Mesenteric fat pad (tissue), 1 donor: Measurements from ENCODE around the gene RNF217. TPM values are rescaled to one million over a fixed set of nuclear protein-coding genes. Genes with fewer than 3 reads are reported as not detected.
"Not testable (repeated sequence)": the region's sequence is repeated elsewhere in the genome, so short reads cannot be mapped to it uniquely, and the experiment has no call there.

Experiments used
- DNase-seq: peaks from one replicate; pipeline ENCODE4 v3.0.0-alpha.2; 2020; ENCODE audit warnings: low spot score
- total RNA-seq: library from RNA; stranded (reverse); fragmentation: NEBNext Ultra II Directional; extraction: Animal tissue kit (Norgen Biotek cat#: 25700); gene quantifications from one replicate; pipeline ENCODE4 v1.2.1, GENCODE V29; 2021
- donor health status: DM: yes; HTN: yes; CAD: no.

Gene RNF217
- total RNA-seq, 1 donor from 2014 or later, result 34.1 TPM

DNA sequence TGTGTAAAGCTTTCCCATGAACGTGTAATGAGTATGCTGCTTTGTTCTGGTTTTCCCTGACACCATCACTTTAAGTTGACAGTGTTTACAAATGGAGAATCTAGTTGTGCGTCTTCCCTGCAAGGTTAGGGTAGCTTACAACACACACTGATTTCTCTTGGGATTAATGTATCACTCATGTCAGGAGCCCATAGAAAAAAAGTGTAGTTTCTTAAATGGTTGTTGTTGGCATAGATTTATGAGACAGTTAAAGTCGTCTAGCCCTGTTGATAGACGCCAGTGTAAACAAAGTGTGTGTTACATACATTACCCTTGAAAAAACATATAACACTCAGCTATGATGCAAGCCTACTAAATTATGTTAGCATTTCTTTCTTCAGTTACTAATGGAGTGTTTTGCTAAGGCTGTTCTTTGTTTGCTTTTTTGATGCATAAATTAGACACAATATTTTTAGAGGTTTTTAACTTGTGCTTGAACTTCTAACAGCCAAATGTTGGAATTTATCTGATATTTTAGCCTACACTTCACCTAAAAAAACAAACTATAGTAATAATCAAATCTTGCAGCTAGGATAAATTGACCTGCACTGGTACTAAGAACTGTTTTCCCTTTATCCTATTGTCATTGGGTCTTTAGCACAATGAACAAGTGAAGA, 88.6 kb downstream of the RNF217 start:
- DNase-seq, result no peak

DNA sequence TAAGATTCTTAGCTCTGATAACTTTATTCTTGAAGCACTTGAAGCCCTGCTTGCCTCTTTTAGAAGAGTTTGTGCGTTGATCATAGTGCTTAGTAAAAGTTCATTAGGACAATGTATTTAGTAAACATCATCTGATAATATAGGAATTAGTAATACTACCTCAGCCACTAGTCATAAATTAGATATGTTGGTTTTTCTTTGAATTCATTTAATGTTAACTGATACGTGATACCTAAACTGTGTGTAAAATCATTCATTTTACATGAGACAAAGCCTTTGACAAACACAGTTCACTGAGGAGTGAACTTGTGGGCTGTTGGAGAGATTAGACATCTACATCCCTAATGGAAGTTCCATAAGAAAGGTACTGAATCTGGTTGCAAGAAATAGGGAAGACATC, 91.6 kb downstream of the RNF217 start:
- DNase-seq, result no peak

DNA sequence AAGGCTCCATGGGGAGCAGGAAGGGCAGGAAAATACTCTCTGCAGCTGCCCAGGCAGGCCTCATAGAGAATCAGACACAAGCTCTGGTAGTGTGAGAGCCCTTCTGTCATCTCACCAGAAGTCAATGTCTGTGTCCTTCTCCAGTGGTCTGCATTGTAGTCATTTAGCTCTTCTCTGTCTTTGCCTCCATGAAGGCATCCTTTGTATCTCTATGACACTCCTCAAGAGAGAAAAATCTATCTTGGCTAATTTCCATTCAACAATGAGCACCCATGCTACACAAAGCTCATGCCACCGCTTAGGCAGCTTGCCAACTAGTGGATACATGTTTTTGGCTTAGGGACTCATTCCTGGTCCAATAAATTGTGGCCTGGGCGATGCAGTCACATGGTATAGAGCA, 92.1 kb downstream of the RNF217 start:
- DNase-seq, result no peak

DNA sequence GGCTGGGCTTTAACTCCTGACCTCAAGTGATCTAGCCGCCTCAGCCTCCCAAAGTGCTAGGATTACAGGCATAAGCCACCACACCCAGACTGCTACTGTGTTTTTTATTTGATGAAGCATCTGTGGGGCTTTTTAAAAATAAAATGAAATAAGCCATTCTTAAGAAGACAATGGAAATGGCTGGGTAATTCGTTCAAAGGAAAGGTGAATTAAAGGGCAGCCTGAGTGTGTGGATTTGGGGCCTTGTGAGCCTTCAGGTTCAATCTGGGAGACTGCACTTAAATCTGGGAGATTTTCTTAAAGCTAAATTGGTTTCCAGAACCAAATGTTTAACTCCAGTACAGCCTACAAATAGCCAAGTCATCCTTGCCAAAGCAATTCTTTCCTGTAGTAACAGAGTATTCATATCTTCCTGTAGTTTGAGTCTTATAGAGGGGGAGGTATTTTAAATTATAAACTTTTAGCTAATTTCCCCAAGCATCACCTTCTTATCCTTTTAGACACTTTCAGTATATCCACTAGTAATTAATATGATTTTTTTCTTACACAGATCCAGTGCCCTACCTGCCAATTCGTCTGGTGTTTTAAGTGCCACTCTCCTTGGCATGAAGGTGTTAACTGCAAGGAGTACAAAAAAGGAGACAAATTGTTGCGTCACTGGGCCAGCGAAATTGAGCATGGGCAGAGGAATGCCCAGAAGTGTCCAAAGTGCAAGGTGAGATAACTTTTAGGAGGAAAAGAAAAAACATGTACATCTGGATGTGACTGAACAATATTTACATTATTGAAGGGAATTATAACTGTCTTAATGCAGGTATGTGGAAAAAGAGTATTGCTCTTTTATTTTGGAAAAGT, 95.4 kb downstream of the RNF217 start:
- no peak for DNase-seq

DNA sequence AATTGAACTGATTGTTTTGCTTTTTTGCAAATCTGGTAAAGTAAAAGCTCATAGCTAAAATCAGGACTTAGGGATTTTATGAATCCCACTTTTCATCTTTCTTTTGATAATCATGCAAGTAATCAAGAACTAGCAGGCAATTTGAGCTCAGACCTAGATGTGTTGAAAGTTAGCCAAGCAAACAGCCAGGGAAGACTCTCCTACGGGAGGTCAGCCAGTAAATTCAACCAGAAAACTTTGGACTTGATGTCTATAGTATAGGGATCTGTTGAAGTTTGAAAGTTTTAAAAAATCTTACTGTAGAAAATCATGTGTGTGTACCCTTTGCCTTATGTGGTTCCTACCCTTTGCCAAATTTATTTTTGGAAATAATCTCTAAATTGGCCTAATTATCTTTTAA, 96.3 kb downstream of the RNF217 start:
- no peak for DNase-seq

DNA sequence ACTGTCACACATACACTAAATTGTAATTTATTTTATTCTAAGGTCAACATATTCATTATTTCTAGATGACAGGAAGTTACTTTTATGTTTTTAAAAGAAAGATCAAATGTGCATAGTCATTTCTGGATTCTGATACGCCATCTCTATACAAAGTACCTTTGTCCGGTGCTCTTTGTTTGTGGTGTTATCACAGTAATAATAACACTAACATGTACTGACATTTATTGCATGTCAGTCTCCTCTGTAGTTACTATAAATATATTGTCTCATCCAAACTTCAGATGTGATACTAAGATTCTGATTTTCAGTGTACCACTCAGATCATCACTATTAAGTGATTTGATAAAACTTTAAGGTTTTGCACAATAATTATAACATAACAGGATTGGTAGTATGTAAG, 101.1 kb downstream of the RNF217 start:
- no peak for DNase-seq

DNA sequence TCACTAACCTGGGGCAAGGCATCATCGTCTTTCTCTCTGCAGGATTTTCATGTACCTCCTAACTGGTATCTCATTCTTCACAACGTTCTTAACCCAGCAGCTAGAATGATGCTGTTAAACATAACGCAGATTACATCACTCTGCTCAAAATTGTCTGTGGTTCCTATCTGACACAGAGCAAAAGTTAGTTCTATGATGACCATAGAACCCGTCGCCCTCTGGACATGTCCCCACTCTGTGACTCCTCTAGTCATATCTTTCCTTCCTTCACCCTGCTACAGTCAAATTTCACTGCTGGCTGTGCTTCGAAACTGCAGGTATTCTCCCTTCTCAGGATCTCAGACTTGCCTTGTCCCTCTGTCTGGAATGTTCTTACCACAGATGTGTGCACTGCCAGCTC, 103.9 kb downstream of the RNF217 start:
- no peak for DNase-seq

DNA sequence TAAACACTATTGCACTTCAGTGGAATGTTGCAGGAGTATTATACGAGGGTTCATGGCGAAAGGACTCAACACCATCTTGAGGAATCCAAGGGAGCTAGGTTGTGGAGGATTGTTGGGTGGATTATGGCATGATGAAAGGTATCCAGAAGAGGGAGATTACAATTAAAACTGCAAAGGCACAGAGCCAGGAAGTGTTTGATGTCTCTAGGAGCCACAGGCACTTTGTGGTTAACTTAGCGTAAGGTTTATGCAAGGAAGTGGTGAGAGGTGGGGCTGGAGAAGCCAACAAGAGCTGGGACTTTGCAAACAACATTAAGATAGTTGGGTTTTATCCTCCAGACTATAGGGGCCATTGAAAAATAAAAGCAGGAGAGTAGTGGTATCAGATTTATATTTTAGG, 104.7 kb downstream of the RNF217 start:
- DNase-seq, result no peak

DNA sequence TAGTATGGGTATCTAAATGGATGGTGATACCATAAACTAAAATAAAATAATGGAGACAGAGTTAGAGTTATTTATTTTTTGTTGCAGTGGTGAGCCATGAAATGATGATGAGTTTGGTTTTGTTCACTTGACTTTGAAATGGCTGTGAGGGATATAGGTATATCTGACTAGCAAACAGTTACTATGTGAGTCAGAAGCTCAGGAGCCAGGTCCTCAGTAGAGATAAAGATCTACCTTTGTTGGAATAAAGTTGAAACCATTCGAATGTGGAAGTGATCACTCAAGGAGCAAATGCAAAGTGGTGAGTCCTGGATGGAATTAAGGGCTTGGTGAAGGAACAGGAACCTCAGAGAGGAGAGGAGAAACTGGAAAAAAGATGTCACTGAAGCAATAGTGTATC, 105.3 kb downstream of the RNF217 start:
- no peak for DNase-seq

DNA sequence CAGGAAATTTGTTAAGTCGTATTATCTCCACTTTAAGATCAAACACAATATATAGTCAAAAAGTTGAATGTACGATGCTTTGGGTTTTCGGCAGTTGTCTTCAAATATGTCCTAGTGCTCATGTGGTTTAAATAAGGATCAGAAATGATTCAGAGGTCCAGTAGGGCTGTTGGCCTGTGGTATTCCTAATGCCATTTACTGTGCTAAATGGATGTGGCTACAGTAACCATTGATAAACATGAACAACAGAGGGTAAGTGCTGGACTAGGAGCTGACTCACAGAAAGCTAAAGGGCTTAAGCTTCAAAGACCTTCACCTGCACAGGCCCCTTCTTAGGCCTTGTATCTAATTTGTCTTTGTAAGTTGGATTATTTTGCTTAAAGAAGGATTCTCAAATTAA, 110.8 kb downstream of the RNF217 start:
- no peak for DNase-seq

DNA sequence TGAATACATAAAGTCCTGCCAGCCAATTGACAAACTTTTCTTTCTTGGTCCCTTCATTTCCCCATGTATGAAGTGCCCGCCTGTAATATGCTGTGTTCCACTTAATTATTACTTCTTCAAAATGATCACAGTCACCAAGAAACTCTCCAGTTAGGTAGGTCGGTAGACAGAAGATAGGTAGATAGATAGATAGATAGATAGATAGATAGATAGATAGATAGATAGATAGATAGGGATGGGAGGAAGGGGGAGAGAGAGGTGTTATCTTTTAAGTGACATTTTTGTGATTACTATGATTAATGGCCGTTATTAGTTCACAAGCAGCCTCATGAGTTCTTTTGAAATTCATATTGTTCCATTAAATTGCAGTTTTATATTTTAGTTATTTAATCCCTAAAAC, 111.9 kb downstream of the RNF217 start:
- DNase-seq, result no peak

DNA sequence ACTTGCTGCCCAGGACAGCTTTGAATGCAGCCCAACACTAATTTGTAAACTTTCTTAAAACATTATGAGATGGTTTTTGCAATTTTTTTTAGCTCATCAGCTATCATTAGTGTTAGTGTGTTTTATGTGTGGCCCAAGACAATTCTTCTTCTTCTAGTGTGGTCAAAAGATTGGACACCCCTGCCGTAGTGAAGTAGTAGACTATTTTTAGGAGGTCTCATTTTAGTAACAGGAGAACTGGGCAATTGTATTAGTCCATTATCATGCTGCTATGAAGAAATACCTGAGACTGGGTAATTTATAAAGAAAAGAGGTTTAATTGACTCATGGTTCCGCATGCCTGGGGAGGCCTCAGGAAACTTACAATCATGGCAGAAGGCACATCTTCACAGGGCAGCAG, 112.8 kb downstream of the RNF217 start:
- not testable (repeated sequence) for DNase-seq

DNA sequence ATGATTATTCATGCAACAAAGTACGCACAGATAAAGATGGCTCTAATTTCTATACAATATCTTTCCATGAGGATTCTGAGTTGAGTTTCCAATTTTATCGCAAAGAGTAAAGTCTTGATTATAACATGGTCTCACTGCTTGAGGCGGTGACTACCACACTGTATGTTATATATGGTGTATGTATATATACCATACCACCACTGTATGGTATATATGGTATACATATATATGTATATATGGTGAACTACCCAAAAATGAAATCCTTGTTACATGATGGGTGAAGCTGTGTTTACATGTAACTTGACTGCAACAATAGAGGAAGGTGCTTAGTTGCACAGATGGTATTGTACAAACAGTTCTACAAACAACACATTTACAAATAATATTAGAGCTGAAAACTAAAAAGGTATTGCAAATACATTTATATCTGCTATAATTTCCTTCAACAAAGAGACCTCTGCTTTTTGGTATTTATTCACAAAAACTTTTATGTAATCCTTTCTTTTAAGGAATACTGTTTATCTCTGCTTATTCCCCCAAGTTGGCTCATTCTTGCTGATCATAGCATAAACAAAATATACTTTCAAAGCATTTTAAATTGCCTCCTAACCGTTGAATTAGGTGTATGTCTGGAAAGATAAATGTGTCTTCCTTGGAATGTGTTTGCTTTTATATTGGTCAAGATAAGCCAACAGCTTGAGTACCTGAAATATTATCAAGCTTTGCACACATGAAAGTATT, 113.7 kb downstream of the RNF217 start:
- DNase-seq, result no peak

DNA sequence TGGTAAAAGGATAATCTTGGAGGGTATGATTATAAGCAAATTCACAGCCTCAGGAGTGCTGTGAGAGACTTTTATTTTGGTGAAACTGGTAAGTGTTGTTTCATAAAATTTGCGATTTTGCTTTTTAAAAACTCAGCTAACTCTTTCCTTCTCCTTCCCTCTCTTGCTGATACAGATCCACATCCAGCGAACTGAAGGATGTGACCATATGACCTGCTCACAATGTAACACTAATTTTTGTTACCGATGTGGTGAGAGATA, 114.2 kb downstream of the RNF217 start:
- no peak for DNase-seq

DNA sequence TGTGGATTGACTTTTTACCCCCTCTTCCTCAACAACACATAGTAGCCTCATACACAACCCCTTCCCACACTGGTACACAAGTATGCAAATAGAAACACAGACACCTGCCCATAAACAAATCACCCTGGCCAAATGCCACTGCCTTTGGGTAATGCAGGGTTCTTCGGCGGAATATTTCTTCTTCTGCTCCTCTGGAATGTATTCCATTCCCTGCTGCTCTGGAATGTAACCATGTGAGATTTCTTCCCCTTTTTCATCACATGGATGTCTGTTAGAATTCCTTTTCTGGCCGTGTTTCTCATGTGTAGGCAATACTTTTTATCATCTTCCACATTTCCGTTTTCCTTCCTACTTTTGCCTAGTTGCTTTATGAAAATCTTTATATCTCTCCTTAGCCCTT, 115.2 kb downstream of the RNF217 start:
- DNase-seq, result no peak

DNA sequence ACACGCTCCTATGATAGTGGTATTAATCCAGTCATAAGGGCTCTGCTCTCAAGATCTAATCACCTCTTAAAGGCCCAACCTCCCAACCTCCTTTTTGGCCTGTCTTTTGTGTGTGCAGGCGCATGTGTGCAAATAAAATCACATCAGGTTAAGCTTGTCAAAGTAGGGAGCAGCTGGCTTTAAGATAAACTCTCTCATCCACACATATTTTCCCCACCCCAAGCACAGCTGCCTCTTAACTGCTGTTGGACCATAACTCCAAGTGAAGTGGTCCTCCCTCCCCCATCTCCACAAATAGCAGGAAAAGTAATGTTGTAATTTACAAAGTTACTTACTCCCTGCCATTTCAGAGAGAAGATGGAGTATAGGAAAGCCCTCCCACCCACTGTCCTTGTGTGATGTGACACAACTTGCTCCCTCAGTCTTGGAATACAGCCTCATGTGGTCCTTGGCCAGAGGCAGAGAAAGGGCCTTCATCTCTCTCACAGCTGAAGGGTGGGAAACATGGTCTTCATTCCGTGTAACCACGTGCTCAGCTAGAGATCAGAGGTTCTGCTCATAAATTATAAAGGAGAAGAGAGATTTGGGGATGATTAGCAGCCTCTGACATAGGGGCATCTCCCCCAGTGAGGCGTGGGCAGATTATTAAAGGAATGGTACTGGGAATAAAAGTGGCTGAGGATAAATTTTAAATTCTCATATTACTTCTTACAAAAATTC, 116.5 kb downstream of the RNF217 start:
- DNase-seq, result no peak

DNA sequence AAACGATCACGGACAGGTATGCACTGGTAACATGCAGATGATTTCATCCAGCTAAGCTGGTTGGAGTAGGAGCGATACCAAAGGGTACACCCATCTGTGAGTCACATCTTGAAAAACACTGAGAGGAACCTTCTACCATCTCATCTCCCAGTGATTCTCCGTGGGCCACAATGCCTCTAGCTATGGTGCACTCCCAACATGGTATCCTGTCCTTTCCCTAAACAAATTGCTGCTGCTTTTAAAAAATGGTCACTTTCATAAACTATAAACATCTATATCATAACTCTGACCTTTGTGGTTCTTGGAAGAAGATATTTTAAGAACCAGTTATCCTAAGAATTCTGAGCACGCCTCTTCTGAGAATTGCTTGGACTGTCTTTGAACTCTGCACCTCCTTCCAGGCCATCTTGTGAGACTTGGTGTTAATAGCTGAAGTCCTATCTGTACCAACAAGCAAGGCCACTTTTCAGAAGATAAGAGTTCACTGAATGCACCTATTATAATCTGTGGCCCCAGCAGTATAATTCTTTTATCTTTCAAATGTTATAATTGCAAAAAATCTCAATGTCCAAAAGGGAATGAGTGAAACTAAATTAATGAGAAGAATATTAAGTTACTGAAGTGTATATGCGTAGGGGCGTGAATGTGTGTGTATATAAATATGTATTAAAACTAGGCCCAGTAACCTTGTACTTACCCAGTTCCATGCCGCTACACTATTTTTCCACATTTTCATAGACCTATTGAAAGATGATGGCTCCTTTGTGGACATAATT, 120.9 kb downstream of the RNF217 start:
- DNase-seq, result no peak

DNA sequence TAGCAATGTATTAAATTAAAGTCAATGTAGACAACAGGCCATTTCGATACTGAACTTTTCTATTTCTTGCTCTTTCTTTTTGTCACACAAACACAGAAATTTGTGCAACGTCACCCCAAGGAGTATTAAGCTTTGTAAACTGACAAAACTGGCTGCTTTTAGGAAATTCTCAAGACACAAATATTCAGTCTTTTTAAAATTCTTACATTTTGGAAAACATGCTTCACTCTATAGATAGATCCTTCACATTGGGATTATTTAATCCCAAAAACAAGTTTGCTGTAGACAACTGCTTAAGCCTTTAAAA, 121.4 kb downstream of the RNF217 start:
- no peak for DNase-seq

DNA sequence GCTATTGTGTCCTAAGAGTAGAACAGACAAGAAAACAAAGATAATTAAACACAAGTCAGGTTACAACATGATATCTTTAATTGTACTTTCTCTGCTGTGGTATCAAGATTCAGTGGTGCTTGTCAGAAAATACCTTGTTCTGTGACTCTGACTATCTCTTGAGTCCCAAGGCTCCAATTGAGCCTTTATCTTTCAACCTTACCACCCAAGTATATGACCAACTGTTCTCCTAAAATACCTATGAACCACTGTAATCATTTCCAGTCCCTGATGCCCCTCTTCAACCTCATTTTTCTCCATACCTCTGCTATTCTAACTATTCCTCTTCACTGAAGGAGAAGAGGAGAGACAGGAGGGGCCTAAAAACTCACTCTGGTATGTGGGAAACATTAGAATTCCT, 124.5 kb downstream of the RNF217 start:
- DNase-seq, result no peak

DNA sequence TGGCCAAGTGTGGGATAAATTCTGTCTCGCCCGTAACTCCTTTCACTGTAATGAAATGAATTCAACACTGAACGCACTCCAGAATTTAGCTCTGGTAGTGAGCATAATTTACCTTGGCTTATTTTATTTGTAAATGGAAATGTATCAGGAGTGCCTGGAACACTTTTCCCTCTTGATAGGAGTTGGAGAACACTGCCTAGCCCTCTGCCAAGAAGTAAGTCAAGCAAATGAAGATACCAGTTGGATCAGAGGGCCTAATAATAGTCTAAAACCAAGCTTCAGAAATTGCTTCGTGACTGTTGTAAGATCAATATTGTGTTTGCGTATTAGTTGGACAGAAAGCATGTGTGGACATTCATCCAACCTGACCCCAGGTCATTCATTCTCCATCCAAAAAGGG, 126.7 kb downstream of the RNF217 start:
- no peak for DNase-seq

DNA sequence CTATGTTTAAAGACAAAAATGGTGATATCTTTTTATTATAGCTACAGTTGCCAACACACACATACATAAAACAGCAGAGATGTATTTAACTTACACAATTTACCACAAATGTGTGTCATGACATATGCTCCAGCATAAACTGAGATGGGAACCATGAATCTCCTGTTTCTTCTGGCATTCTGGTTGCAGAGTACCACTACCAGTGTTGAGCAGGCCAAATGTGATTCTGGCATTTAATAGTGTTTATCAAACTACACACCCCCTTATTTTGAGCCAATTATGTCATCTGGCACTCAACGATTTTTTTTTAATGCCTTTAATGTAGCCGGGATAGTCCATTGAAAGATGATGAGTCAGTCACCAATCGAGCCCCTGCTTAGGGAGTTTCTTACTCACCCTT, 132.3 kb downstream of the RNF217 start:
- DNase-seq, result no peak
